ENCODE data around the gene SMIM26. TPM values are rescaled to one million over a fixed set of nuclear protein-coding genes. Genes with fewer than 3 reads are reported as not detected.

Gene SMIM26
- total RNA-seq, 2 donors from 2014 or later = 41.2 to 58.4 TPM

DNA sequence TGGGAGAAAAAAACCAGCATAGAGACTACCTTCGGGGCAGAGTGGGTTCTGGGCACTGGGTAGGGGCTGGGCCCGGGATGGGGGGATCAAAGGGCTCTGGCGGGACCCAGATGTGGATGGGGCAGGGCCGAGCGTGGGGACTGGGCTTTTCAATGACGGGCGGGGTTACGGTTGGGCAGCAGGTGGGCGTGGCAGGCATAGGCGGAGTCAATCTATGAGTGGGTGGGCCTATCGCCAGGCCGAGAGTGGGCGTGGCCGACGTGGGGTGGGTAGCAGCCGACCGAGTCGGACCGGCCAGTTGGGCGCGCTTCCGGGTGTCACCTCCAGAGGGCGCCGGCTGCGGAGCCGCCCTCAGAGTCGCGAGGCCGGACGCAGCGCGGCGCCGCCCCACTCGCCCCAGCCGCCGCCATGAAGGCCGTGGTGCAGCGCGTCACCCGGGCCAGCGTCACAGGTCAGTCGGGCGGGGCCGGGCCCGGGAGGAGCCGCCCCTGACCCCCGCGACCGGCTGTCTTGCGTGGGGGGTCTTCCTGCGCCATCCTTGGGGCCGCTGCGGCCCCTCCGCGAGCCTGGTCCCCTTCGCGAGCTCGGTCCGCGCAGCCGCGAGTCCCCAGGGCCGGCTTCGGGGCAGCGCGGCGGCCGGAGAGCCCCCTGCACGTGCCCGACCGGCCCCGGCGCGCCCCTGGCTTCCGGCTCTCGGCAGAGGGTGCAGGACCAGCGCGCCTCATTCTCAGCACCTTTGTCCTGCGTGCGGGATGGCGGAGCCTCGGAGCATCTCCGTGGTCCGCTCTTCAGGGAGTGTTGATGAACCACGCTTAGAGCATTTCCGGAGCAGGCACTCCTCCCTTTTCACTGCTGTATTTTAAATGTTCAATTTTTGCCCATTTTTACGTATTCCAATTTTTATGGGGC is 20.7 kb downstream of the SMIM26 start, which contains the start of gene DTD1:
Gene DTD1, plus strand, starts transcription at position 390 of the 909 bp plus-strand sequence. Its CDS starts 19 bp downstream, at position 409.
- H3K27me3 ChIP-seq = no peaks in the 10 kb centered on the region
- H3K36me3 ChIP-seq (replicated peaks in 1 of 2; ENCODE audit: insufficient read depth in 1 of 2, low read depth in 2 of 2) = no peaks in the 10 kb centered on the region
- WGBS, 2 donors = 1% methylated on average over 13 to 84 of the region's 88 CpGs
- ATAC-seq (peak; percentile 95), DNase-seq (peak; percentile 93 to 98 (median 94))
- H3K4me1 ChIP-seq = peaks cover 11% of the 10 kb centered on the region
- TF ChIP-seq POLR2A (IDR thresholded peaks at IDR 0.05) = peak; percentile 29 to 36 (median 34)
- TF ChIP-seq, protein P1, sequence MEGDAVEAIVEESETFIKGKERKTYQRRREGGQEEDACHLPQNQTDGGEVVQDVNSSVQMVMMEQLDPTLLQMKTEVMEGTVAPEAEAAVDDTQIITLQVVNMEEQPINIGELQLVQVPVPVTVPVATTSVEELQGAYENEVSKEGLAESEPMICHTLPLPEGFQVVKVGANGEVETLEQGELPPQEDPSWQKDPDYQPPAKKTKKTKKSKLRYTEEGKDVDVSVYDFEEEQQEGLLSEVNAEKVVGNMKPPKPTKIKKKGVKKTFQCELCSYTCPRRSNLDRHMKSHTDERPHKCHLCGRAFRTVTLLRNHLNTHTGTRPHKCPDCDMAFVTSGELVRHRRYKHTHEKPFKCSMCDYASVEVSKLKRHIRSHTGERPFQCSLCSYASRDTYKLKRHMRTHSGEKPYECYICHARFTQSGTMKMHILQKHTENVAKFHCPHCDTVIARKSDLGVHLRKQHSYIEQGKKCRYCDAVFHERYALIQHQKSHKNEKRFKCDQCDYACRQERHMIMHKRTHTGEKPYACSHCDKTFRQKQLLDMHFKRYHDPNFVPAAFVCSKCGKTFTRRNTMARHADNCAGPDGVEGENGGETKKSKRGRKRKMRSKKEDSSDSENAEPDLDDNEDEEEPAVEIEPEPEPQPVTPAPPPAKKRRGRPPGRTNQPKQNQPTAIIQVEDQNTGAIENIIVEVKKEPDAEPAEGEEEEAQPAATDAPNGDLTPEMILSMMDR (IDR thresholded peaks at IDR 0.05) = peak; percentile 47 to 74 (median 65)
- peak within 1 kb of the TSS in 3 of 4 donors; percentile 65 to 78 (median 73) for H3K27ac ChIP-seq
- H3K9me3 ChIP-seq = no peaks in the 10 kb centered on the region
- intact Hi-C loops (cut with DNase I) = no loop called here
- peak within 1 kb of the TSS; percentile 79 to 81 for H3K4me3 ChIP-seq

DNA sequence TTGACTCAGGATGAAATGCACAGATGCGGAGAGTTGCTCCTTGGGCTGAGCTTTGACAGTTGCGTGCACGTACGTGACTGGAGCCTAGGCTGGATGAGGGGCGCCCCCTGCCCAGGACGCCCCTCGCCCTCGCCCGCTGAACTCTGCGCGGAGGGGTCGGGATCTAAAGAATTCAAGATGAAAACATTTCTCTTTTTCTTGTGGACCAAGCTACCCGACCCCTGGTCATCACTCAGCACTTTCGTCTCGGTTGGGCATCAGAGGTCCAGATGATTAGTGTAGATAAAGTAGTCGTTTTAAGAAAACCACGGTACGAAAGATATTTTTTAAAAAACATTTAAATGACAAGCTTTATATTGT is 21.3 kb downstream of the SMIM26 start:
- no peak for TF ChIP-seq POLR2A (IDR thresholded peaks at IDR 0.05)
- Histone ChIP-seq H3K27me3 (no peaks in the 10 kb centered on the region), H3K4me3 (peak overlapping the region; percentile 79 to 81), H3K27ac (peak overlapping the region in 3 of 4 donors; percentile 65 to 78 (median 73)), H3K36me3 (replicated peaks in 1 of 2; ENCODE audit: insufficient read depth in 1 of 2, low read depth in 2 of 2) (no peaks in the 10 kb centered on the region), H3K9me3 (no peaks in the 10 kb centered on the region), H3K4me1 (peaks cover 11% of the 10 kb centered on the region)
- no peak for ATAC-seq
- no peak for DNase-seq
- intact Hi-C loops (cut with DNase I) = no loop called here
- 2 to 6% methylated on average over 18 of the region's 18 CpGs for WGBS, 2 donors

DNA sequence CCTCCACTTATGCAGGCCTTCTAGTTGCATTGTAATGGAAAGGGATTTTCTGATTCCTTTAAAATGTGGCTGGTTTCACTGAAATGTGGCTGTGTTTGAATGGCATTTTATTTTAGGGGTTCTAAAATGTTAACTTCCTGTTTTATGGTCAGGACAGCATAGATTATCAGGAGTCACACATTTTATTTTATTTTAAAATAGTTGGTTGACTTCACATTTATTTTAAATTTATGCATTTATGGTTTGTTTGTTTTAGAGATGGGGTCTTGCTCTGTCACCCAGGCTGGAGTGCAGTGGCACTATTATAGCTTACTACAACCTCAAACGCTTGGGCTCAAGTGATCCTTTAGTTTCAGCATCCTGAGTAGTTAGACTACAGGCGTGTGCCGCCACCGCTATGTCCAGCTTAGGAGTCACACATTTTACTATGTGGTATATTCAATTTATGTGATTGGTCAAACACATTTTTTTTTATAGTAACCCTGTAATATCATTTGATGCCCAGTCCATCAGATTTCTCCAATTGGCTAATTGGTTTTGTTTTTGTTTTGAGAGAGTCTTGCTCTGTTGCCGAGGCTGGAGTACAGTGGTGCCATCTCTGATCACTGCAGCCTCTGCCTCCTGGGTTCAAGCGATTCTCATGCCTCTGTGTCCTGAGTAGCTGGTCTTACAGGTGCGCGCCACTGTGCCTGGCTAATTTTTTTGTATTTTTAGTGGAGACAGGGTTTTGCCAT is 22.9 kb downstream of the SMIM26 start:
- DNase-seq (no peak), ATAC-seq (no peak)
- TF ChIP-seq POLR2A (IDR thresholded peaks at IDR 0.05) = no peak
- TF ChIP-seq, protein P1 (IDR thresholded peaks at IDR 0.05) = no peak
- peaks cover 11% of the 10 kb centered on the region for H3K4me1 ChIP-seq
- H3K27me3 ChIP-seq = no peaks in the 10 kb centered on the region
- H3K27ac ChIP-seq = no peak overlapping the region
- H3K9me3 ChIP-seq = no peaks in the 10 kb centered on the region
- intact Hi-C loops (cut with DNase I) = no loop called here
- H3K36me3 ChIP-seq (replicated peaks in 1 of 2; ENCODE audit: insufficient read depth in 1 of 2, low read depth in 2 of 2) = no peaks in the 10 kb centered on the region
- 81 to 92% methylated on average over 8 of the region's 8 CpGs for WGBS, 2 donors
- H3K4me3 ChIP-seq = no peak overlapping the region

DNA sequence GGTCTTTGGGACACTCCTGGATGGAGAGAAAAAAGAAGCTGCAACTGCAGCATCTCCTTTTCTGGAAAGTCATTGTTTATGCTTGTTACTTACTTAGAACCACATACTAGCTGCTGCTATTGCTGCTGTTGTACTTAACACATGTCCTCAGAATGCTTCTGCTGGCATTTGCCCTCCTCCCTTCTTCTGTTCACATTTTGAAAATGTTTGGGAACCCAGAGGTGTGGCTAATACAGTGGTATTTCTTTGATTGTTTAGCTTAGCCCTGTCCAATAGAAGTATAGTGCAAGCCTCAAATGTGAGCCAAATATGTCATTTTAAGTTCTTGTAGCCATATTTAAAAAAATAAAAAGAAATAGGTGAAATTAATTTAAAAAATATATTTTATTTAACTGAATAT is 29.0 kb downstream of the SMIM26 start:
- H3K4me1 ChIP-seq = no peaks in the 10 kb centered on the region
- DNase-seq (no peak), ATAC-seq (no peak)
- no peaks in the 10 kb centered on the region for H3K27me3 ChIP-seq
- no peak overlapping the region for H3K27ac ChIP-seq
- intact Hi-C loops (cut with DNase I) = no loop called here
- no peak overlapping the region for H3K4me3 ChIP-seq
- H3K9me3 ChIP-seq = no peaks in the 10 kb centered on the region
- peaks cover 0 to 1% of the 10 kb centered on the region in 2 donors for H3K36me3 ChIP-seq (replicated peaks in 1 of 2; ENCODE audit: insufficient read depth in 1 of 2, low read depth in 2 of 2)
- no peak for TF ChIP-seq POLR2A (IDR thresholded peaks at IDR 0.05)
- TF ChIP-seq, protein P1 (IDR thresholded peaks at IDR 0.05) = no peak

DNA sequence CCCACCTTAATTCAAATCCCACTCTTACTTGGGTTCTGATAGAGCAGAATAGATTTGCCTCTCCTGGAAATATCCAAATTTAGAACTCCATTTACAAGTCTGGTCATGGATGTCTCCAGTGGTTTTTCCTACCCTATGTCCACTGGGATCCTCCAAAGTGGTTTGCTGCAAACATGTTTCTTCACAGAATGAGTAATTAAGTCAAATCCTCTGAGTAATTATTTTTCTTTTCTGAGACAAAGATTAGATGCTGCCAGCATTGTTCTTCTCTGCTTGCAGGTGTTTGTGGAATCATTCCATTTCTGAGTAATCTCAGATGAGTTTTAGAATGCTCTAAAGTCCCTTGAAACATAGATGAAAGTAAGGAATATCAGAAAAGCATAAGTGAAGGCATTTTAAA is 42.5 kb downstream of the SMIM26 start:
- Histone ChIP-seq H3K27me3 (no peaks in the 10 kb centered on the region), H3K27ac (no peak overlapping the region), H3K36me3 (replicated peaks in 1 of 2; ENCODE audit: insufficient read depth in 1 of 2, low read depth in 2 of 2) (no peaks in the 10 kb centered on the region), H3K9me3 (no peaks in the 10 kb centered on the region), H3K4me3 (no peak overlapping the region), H3K4me1 (no peaks in the 10 kb centered on the region)
- TF ChIP-seq, protein P1 (IDR thresholded peaks at IDR 0.05) = no peak
- no peak for TF ChIP-seq POLR2A (IDR thresholded peaks at IDR 0.05)
- ATAC-seq (no peak), DNase-seq (no peak)
- intact Hi-C loops (cut with DNase I) = no loop called here
